Measurements from ENCODE around the gene SCT.

The SCT gene

DNA sequence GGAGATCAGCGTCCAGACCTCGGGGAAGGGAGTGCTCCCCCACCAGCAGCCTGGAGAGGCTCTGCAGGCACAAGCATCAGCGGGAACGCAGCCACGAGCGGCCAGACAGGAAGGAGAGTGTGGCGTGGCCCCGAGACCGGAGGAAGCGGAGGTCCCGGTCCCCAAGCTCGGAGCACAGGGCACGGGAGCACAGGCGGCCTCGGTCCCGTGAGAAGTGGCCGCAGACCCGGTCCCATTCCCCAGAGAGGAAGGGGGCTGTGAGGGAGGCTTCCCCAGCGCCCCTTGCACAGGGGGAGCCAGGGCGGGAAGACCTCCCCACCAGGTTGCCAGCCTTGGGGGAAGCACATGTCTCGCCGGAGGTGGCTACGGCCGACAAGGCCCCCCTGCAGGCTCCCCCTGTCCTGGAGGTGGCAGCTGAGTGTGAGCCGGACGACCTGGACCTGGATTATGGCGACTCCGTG lies 18.2 kb downstream of the SCT start:
- DNase-seq (ENCODE audit: low read depth) = no peak
- no peak overlapping the region for H3K4me3 ChIP-seq (ENCODE audit: control insufficient read depth, low read depth, low read length)
- TF ChIP-seq, protein P1, sequence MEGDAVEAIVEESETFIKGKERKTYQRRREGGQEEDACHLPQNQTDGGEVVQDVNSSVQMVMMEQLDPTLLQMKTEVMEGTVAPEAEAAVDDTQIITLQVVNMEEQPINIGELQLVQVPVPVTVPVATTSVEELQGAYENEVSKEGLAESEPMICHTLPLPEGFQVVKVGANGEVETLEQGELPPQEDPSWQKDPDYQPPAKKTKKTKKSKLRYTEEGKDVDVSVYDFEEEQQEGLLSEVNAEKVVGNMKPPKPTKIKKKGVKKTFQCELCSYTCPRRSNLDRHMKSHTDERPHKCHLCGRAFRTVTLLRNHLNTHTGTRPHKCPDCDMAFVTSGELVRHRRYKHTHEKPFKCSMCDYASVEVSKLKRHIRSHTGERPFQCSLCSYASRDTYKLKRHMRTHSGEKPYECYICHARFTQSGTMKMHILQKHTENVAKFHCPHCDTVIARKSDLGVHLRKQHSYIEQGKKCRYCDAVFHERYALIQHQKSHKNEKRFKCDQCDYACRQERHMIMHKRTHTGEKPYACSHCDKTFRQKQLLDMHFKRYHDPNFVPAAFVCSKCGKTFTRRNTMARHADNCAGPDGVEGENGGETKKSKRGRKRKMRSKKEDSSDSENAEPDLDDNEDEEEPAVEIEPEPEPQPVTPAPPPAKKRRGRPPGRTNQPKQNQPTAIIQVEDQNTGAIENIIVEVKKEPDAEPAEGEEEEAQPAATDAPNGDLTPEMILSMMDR (IDR thresholded peaks at IDR 0.05; ENCODE audit: control insufficient read depth, insufficient read depth, low read depth, low read length, missing control alignments) = no peak

DNA sequence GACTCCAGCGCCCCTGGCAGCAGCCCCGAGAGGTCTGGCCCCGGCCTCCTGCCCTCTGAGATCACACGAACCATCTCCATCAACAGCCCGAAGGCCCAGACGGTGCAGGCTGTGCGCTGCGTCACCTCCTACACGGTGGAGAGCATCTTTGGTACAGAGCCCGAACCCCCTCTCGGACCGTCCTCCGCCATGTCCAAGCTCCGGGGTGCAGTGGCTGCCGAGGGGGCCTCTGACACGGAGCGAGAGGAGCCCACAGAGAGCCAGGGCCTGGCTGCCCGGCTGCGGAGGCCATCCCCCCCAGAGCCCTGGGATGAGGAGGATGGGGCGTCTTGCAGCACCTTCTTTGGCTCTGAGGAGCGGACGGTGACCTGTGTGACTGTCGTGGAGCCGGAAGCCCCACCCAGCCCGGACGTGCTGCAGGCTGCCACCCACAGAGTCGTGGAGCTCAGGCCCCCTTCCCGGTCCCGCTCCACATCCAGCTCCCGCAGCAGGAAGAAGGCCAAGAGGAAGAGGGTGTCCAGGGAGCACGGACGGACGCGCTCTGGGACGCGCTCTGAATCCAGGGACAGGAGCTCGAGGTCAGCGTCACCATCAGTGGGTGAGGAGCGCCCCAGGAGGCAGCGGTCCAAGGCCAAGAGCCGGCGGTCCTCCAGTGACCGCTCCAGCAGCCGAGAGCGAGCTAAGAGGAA lies 18.9 kb downstream of the SCT start:
- H3K4me3 ChIP-seq (ENCODE audit: control insufficient read depth, low read depth, low read length) = no peak overlapping the region
- TF ChIP-seq, protein P1 (IDR thresholded peaks at IDR 0.05; ENCODE audit: control insufficient read depth, insufficient read depth, low read depth, low read length, missing control alignments) = no peak

DNA sequence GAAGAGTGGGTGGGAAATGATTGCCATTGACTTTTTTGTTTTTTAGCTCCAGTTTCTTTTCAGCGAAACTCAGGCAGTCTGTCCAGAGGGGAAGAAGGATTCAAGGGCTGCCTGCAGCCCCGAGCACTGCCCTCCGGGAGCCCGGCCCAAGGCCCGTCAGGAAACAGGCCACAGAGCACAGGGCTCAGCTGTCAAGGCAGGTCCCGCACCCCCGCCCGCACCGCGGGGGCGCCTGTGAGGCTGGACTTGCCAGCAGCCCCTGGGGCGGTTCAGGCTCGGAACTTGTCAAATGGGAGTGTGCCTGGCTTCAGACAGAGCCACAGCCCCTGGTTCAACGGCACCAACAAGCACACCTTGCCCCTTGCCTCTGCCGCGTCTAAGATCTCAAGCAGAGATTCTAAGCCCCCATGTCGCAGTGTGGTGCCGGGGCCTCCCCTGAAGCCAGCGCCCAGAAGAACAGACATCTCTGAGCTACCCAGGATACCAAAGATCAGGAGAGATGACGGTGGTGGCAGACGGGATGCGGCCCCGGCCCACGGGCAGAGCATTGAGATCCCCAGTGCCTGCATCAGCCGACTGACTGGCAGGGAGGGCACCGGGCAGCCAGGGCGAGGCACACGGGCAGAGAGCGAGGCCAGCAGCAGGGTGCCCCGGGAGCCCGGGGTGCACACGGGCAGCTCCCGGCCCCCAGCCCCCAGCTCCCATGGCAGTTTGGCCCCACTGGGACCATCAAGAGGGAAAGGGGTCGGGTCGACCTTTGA lies 19.8 kb downstream of the SCT start:
- DNase-seq (ENCODE audit: low read depth) = no peak
- TF ChIP-seq, protein P1 (IDR thresholded peaks at IDR 0.05; ENCODE audit: control insufficient read depth, insufficient read depth, low read depth, low read length, missing control alignments) = no peak
- H3K4me3 ChIP-seq (ENCODE audit: control insufficient read depth, low read depth, low read length) = no peak overlapping the region

More for the DNA sequence above, 18.9 kb downstream of the SCT start:
- DNase-seq (ENCODE audit: low read depth) = no peak

DNA sequence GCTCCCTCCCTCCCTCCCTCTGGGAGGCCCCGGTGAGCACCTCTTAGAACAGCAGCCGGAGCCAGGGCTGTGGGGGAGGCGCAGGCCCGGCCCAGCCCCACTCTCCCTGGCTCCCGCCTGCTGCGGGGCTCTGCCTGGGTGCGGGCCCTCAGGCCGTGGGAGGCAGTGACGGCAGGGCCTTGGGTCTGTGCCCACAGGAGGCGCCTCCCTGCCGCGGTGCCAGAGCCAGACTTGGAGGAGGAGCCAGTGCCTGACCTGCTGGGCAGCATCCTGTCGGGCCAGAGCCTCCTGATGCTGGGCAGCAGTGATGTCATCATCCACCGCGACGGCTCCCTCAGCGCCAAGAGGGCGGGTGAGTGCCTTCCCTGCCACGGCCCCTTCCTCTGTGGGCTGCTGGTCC lies 20.7 kb downstream of the SCT start:
- TF ChIP-seq, protein P1 (IDR thresholded peaks at IDR 0.05; ENCODE audit: control insufficient read depth, insufficient read depth, low read depth, low read length, missing control alignments) = no peak
- no peak for DNase-seq (ENCODE audit: low read depth)

DNA sequence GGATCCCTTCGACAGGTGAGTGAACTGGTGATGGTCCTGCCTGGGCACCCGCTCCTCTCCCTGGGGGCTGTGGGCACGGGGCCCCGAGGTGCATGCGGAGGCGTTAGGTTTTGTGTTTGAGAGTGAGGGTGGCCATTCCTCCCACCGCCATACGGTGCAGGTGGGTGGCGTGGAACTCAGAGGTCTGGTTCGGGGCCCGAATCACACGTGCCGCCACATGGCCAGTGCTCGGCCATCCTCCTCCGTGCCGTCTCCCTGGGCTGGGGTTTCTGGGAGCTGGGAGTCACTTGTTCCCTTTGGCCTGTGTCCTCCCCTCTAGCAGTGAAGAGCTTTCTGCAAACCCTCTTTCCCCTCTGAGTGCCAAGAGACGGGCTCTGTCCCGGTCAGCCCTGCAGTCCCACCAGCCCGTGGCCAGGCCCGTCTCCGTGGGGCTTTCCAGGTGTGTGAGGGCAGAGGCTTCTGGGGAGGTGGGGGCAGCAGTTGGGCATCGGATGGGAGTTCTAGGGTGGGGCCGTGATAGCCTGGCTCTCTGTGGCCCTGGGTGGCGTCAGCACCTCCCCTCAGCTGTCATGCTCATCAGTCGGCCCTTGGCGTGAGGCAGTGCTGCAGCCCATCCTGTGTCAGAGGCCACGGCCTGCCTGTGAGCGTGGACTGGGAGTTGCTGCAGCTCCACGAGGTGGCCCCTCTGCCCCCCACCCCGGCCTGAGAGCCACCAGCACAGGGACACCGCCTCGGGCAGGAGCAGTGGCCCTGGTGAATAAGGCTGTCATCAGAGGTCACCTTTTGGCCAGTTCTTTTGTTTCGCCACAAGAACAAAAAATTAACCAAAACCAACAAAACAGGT lies 21.5 kb downstream of the SCT start:
- DNase-seq (ENCODE audit: low read depth) = no peak
- TF ChIP-seq, protein P1 (IDR thresholded peaks at IDR 0.05; ENCODE audit: control insufficient read depth, insufficient read depth, low read depth, low read length, missing control alignments) = no peak
- H3K4me3 ChIP-seq (ENCODE audit: control insufficient read depth, low read depth, low read length) = no peak overlapping the region

More for the DNA sequence above, 20.7 kb downstream of the SCT start:
- no peak overlapping the region for H3K4me3 ChIP-seq (ENCODE audit: control insufficient read depth, low read depth, low read length)

DNA sequence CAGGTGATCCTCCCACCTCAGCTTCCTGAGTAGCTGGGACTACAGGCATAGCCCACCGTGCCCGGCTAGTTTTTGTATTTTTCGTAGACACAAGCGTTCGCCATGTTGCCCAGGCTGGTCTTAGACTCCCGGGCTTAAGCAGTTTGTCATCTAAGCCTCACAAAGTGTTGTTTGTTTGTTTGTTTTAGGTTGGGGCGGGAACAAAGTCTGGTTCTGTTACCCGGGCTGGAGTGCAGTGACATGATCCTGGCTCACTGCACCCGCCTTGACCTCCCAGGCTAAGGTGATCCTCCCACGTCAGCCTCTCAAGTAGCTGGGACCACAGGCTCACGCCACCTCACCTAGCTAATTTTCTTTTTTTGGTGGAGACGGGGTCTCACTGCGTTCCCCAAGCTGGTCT lies 23.8 kb downstream of the SCT start:
- H3K4me3 ChIP-seq (ENCODE audit: control insufficient read depth, low read depth, low read length) = no peak overlapping the region
- TF ChIP-seq, protein P1 (IDR thresholded peaks at IDR 0.05; ENCODE audit: control insufficient read depth, insufficient read depth, low read depth, low read length, missing control alignments) = no peak
- DNase-seq (ENCODE audit: low read depth) = no peak
